ENCODE measurements around the gene ADM5. TPM values are rescaled to one million over a fixed set of nuclear protein-coding genes. Genes with fewer than 3 reads are reported as not detected.

The ADM5 gene
- total RNA-seq, 1 experiment from 2014 or later: 13.5 TPM

GRCh38 chr19:49710372-49710951, 21.1 kb downstream of the ADM5 start:
- Histone ChIP-seq H2AK5ac (ENCODE audit: insufficient read length, low read length) (no peak overlapping the region), H3K23ac (ENCODE audit: insufficient read length, low read depth, low read length) (no peak overlapping the region), H3K79me1 (ENCODE audit: insufficient read depth, low read depth, low read length, poor library complexity, severe bottlenecking) (no peaks in the 10 kb centered on the region), H2BK15ac (ENCODE audit: low read depth, low read length) (no peak overlapping the region), H3K4ac (ENCODE audit: low read depth, low read length) (no peak overlapping the region), H3K79me2 (ENCODE audit: insufficient read depth, low read length) (no peaks in the 10 kb centered on the region), H3K56ac (ENCODE audit: insufficient read length, low read depth, low read length) (no peak overlapping the region), H3K9ac (ENCODE audit: extremely low read depth, insufficient read length, low read length) (no peak overlapping the region), H3K18ac (ENCODE audit: insufficient read length, low read depth, low read length) (no peak overlapping the region), H3K27me3 (ENCODE audit: insufficient read depth, low read length) (no peaks in the 10 kb centered on the region), H3K4me2 (ENCODE audit: insufficient read depth, insufficient read length, low read length) (no peak overlapping the region), H2BK5ac (ENCODE audit: insufficient read length, low read length) (no peak overlapping the region), H3K9me3 (ENCODE audit: control insufficient read depth, low read depth, low read length) (no peaks in the 10 kb centered on the region), H3K23me2 (ENCODE audit: insufficient read length, low read depth, low read length, poor library complexity, severe bottlenecking) (no peaks in the 10 kb centered on the region), H4K20me1 (ENCODE audit: control insufficient read depth, insufficient read depth, insufficient read length) (no peaks in the 10 kb centered on the region), H3K4me1 (ENCODE audit: insufficient read depth, low read length) (no peaks in the 10 kb centered on the region), H4K5ac (ENCODE audit: insufficient read length, low read depth, low read length) (no peak overlapping the region), H4K91ac (ENCODE audit: insufficient read length, low read depth, low read length) (no peak overlapping the region), H2BK120ac (ENCODE audit: low read depth, low read length, poor library complexity, severe bottlenecking) (no peak overlapping the region), H2AFZ (ENCODE audit: low read length) (no peak overlapping the region), H2BK12ac (ENCODE audit: insufficient read length, low read depth, low read length) (no peak overlapping the region), H3T11ph (ENCODE audit: low read length) (no peak overlapping the region), H2BK20ac (ENCODE audit: low read depth, low read length, poor library complexity, severe bottlenecking) (no peak overlapping the region), H3K27ac (ENCODE audit: insufficient read length, low read depth, low read length) (no peak overlapping the region), H4K8ac (replicated peaks; ENCODE audit: insufficient read length, low read depth, low read length) (no peak overlapping the region), H3K14ac (ENCODE audit: insufficient read depth, low read length) (no peak overlapping the region)
- no peak for TF ChIP-seq CTCF (conservative IDR thresholded peaks at IDR 0.05)
- no peak for DNase-seq
- WGBS (ENCODE audit: extremely low coverage, insufficient read length, low lambda C conversion rate): no CpG with 5 or more reads among the region's 20 CpGs
- Mint-ChIP-seq H3K36me3 (ENCODE audit: insufficient read depth in 1 of 3, low read depth in 3 of 3) (peaks cover 43 to 74% (median 70%) of the 10 kb centered on the region in 3 experiments), H3K4me1 (peaks cover 0 to 9% of the 10 kb centered on the region in 2 experiments; a peak in 2 of 4 replicates), H3K4me3 (no peak overlapping the region; a peak in 1 of 5 replicates), H3K27me3 (ENCODE audit: low read depth) (no peaks in the 10 kb centered on the region; the same call in 1 of the 2 replicates), H3K9me3 (peaks cover 3% of the 10 kb centered on the region in 2 experiments; a peak in 2 of 5 replicates), H3K27ac (no peak overlapping the region; a peak in 1 of 7 replicates)

All from H9 (cell line).